Occipital lobe (tissue), 2 donors: ENCODE results near the gene PDP2. TPM values are rescaled to one million over a fixed set of nuclear protein-coding genes. Genes with fewer than 3 reads are reported as not detected.
"Not testable (repeated sequence)": the region's sequence is repeated elsewhere in the genome, so short reads cannot be mapped to it uniquely, and the experiment has no call there.

ENCODE experiments used
- DNase-seq: peaks from one replicate; lab custom pipeline; 2025; lab: John Stamatoyannopoulos, UW
- total RNA-seq: library from RNA; depleted of rRNA; stranded (reverse); fragments of >200 nt; gene quantifications from one replicate; pipeline ENCODE4 v1.2.3, GENCODE V29; 2014

PDP2 gene
- total RNA-seq, 1 donor from 2014 or later = 9.2 TPM

DNA sequence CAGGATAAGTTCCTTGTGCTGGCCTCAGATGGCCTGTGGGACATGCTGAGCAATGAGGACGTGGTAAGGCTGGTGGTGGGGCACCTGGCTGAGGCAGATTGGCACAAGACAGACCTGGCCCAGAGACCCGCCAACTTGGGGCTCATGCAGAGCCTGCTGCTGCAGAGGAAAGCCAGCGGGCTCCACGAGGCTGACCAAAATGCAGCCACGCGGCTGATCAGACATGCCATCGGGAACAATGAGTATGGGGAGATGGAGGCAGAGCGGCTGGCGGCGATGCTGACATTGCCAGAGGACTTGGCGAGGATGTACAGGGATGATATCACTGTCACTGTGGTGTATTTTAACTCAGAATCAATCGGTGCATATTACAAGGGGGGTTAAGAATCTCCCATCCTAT lies 5.2 kb downstream of the PDP2 start:
- no peak for DNase-seq

DNA sequence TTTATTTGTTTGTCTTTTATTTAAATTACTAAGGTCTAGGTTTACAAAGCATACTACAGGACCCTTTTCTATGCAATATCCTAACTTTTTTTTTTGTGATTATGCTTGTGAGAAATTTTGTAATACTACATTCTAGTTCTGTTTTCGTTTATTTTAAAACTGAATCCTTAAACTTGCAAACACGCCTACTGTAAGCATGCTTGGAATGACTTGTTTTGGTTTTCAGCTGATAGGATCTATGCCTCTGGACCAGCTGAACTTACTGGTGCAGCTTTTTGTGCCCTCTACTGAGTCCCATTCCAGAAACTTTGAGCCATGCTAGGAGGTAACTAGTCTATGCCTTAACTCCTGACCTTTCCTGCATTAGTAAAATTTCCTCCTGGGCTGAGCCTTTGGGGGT lies 6.0 kb downstream of the PDP2 start:
- no peak for DNase-seq

DNA sequence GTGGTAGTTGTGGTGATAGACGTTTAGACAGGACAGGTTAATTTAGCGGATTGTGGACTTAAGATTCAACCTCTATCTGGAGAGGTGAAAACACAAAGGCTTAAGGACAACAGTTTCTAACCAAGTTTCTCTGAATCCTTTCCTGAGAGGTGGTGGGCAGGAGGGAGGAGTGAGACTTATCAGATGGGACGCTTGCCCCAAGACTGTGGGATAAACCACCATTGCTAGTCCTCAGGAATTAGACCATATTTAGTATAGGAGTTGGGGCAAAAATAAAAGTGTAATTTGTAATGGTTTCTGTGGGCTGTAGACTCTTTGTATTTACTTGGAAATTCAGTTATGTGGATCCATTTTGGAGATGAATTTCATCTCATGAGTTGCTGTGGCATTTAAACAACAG lies 6.6 kb downstream of the PDP2 start:
- no peak for DNase-seq

DNA sequence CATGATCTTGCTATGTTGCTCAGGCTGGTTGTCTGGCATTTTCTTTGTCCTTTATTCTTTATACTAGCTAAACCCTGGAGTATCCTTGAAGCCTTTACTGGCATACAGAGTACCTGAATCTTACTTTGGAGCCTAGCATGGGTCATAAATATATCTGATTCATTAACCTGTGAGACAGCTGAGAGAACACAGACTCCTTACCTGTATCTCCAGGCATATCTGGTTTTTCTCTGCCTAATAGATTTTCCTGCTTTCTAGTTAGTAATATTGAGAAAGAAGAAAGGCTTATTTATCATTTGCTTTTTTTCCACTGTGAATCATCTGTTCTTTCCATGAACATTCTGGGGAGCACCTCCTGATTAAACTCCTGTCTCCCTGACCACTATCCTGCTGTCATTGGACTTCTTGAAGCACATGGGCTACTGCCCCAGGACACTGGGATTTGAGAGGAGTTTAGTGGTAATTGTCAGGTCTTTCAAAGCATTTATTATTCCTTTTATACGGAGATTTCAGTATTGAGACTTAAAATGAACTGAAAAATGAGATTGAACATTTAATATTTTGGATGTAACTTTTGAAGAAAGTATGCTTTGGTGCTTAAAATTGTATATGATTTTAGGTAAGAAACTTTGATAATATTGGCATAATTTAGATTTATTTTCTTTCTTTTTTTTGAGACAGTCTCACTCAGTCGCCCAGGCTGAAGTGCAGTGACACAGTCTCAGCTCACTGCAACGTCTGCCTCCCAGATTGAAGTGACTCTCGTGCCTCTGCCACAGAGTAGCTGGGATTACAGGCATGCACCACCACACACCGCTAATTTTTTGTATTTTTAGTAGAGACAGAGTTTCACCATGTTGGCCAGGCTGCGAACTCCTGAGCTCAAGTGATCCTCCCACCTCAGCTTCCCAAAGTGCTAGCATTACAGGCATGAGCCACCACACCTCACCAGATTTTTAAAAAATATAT lies 8.6 kb downstream of the PDP2 start:
- no peak for DNase-seq

DNA sequence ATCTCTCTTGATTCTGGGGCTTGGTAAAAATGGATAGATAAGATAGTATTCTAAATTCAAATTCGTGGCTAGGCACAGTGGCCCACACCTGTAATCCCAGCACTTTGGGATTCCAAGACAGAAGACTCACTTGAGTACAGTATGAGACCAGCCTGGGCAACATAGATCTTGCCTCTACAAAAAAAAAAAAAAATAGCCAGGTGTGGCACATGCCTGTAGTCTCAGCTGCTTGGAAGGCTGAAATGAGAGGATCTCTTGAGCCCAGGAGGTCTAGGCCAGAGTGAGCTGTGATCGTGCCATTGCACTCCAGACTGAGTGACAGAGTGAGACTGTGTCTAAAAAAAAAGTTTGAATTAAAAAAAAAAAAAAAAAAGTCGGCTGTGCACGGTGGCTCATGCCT lies 9.3 kb downstream of the PDP2 start:
- no peak for DNase-seq

DNA sequence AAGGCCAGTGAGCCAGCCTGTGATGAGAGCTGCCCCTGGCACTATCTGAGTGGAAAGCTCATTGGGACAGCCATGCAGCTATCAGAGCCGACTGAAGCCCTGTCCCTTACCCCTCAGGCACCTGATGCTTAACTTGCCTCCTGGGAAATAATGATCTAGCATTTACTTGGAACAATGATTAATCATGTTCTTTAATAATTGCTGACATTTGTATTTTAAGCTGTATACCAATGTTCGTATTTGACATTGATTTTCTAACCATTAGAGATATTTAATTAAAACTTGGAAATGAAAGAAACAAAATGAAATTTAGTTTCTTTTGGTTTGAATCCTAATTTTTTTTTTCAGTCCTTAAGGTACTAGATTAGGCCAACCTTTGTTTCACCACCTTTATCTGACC lies 10.5 kb downstream of the PDP2 start:
- DNase-seq = no peak

DNA sequence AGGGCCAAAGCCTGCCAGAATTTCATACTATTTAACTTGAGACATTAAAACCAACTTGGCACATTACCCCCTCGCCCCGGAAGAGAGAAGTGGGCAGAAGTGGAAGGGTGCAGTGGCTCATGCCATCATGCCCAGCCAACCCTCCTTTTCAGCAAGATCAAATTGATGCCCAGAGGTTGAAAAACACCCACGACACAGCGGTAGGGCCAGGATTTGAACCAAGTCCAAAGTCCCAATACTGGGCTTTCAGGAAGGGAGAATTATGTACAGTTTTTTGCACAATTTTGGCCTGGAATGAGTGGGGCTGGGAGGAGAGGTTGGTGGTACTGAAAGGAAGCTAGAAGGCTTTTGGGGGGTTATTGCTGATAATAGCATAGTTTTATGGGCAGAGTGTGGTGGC lies 11.0 kb downstream of the PDP2 start:
- no peak for DNase-seq

DNA sequence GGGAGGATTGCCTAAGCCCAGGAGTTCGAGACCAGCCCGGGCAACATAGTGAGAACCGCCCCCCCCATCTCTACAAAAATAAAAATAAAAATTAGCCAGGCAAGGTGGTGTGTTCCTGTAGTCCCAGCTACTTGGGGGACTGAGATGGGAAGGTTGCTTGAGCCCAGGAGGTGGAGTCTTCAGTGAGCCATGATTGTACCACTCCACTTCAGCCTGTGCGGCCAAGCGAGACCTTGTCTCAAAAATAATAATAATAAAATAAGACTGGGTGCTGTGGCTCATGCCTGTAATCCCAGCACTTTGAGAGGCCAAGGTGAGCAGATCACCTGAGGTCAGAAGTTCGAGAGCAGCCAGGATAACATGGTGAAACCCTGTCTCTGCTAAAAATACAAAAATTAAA lies 11.5 kb downstream of the PDP2 start:
- no peak for DNase-seq

DNA sequence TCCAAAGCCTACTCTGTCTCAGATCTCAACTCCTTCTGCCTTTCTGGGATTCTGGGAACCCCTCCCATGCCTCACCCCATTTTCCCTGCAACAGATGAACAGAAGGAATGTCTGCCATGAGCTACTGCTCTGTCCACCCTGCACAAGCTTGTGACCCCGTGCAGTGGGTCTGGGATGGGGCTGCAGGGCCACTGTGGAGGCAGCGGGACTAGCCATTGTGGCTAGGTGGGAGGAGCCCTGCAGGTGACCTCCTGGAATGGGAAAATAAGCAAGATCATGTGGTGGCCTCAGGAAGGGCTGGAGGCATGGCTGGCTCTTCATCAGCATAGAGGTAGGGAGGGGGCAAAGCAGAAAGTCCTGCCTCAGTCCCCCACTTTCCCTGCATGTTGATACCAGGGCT lies 13.7 kb downstream of the PDP2 start:
- DNase-seq = no peak

DNA sequence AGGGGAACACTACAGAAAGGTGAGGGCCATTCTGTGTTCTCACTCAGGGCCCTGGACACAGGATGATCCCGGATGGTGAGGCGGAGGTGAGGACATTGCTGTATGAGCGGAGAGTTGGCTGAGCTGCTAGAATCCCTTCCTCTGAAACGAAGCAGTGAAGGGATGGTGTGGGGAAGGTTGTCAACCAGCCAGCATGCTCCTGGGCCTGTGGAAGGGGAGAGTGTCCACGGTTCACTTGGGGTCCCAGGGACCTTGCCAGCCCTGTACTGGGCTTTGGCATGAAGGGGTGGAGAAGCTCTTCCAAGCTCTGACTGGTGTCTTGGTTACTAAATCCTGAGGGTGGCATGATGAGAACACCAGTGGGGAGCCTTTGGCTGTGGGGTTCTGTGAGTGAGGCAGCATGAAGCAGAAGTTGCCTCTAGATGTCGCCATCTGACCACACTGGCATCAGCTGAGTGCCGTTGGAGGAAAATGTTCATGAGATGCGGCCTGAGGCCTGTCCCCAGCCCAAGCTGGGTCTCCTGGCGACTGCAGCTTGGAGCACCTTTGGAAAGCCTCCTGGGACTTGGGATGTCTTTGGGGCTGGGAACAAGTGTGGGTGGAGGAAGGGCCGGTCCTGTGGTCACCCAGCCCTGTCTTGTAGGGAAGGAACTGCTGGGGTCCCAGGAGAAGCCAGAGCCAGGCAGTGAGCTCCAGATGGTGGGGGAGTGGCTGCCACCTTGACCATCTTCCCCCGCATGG lies 14.8 kb downstream of the PDP2 start:
- DNase-seq = peak; percentile 55

DNA sequence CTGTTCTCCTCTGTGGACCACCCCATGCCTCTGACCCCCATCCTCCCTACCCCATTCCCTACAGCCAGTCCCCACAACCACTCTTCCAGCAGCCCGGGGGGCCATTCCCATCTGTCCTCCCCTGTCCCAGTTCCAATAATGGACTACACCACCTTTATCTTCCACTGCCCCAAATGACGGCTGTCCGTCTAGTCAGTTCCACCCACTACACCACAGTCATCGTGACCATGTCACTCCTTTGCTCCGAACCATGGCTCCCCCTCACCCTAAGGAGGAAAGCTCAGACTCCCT lies 15.3 kb downstream of the PDP2 start:
- no peak for DNase-seq

DNA sequence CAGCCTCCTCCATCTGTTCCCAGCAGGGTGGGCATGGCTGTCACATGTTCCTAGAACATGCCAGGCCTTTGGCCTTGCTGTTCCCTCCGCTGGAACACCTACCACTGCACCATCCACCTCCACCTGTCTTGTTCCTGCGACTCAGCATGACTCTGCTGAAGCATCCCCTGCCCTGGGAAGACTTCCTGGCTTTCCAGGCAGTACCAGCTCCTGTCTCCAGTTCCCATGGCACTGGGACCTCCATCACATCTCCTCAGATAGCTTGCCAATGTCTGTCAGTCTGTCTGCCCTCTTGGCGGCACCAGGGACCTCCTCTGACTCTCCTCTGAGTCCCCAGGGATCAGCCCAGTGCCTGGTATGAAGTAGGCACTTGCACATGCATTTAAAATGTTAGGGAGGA lies 15.7 kb downstream of the PDP2 start:
- DNase-seq = no peak

DNA sequence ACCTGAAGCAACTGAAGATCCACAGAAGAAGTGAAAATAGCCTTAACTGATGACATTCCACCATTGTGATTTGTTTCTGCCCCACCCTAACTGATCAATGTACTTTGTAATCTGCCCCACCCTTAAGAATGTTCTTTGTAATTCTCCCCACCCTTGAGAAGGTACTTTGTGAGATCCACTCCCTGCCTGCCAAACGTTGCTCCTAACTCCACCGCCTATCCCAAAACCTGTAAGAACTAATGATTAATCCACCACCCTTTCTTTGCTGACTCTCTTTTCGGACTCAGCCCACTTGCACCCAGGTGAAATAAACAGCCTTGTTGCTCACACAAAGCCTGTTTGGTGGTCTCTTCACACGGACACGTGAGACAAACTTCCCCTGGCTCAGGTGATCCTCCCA lies 16.4 kb downstream of the PDP2 start:
- not testable (repeated sequence) for DNase-seq

DNA sequence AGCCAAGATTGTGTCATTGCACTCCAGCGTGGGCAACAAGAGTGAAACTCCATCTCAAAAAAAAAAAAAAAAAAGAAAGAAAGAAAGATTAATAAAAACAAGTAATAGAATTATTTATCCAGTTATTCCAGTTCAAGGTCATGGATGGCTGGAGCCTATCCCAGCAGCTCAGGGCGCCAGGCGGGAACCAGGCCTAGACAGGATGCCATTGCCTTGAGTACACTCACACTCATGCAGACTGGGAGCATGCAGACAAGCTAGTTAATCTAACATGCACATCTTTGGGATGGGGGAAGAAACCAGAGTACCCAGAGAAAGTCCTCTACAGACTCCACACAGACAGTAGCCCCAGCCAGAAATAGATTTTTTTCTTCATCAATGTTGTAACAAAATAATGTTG lies 17.9 kb downstream of the PDP2 start:
- DNase-seq = no peak

DNA sequence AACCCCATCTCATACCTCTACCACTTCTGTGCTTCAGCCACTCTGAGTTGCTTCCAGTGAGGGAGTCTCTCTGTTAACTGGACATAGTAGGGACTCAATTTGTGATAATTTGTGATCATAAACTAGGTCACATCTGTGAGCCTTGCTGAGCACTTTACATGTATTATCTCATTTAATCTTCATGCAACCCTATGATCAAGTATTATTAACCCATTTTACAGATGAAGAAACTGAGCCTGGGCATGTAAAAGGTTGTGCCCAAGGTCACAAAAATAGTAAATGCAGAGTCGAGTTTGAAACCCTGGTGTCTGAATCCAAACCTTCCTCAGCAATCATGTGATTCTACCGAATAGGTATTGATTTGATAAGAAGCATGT lies 18.6 kb downstream of the PDP2 start:
- no peak for DNase-seq

DNA sequence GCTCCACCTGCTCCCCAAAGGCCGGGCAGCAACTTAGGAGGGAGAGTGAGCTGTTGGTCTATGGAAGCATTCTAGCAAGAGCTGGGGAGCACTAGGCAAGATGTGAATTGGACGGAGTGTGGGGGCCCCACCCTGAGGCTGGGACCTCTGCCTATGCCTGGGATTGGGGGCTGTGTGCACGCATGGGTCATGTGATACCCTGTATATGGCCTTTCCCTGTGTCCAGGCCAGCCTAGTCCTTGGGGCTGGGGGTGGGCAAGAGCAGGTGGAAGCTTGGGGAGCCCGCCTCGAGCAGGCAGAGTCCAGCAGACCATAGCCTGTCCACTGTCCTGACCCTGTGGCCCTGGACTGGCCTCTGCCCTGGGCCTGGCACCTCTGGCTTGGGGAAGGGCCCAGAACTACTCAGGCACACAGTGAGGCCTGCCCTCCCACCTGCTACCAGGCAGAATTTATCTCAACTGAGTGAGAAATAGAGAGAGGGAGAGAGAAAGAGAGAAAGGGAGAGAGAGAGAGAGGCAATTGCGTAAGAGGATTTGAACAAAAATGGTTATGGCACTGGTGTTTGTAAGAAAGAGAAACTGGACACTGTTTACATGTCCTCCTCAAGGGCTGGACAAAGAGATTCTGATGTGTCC lies 19.1 kb downstream of the PDP2 start:
- no peak for DNase-seq

DNA sequence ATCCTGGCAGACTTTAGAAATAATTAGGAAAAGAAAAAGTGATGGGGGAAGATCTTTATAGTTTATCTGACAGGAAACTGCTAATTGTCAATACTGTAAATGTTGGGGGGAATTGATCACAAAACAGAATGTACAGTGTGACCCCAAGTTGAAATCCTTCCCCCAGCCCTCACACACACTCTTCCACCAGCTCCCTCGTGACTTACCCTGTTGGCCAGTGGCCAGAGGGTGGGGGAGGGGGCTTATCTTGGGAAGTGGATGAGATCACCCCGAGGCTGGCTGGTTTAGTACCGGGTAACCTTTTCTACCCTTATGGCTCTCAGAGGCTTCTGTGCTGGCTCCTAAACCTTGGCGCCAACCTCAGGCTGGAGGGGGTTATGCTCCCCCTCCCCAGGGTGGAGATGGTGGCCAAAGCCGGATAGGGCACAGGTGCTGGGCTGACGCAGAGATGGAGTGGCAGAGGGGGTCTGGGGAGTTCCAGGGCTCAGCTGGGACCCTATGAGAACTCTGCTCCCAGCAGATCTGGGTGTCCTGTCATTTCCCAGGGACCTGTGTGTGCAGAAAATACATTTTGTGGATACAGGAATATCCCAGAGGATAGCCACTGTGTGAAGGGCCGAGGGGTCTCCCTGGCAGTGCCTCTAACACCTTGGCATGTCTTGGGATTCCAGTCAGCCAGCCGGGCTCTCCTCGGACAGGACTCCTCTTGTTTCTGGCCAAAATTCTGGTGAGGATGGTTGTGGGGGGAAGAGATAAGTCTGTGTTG lies 19.8 kb downstream of the PDP2 start:
- DNase-seq = no peak

DNA sequence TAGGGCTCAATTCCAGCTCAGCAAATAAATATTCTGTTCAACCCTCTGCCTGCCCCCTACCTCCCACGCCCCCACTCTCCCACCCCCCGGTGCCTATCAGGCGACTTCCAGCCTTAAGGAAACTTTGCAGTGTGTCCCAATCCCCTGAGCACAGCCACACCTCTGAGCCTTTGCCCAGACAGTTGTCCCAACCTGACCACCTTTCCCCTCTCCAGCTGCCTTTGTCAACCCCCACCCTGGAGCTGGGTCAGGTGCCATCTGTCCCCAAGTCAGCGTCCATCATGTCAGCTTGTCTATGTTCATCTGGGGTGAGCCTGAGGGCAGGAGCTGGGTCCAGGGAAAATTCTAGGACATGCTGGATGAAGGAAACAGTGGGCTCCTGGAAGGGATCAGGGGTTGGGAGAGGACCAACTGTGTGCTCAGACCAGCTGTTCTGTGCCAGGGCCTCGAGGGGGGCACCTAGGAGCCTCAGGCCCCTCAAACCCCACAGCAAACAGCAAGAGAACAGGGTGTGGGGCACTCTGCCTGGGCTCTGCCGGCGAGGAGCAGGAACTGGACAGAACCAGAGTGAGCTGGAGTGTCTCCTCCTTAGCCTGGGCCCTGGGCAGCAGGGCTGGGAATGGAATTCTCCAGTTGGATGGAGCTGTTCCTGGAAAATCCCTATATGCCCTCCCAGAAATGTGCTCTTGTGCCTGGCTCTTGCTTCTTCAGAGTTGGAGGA lies 20.6 kb downstream of the PDP2 start:
- DNase-seq = no peak

DNA sequence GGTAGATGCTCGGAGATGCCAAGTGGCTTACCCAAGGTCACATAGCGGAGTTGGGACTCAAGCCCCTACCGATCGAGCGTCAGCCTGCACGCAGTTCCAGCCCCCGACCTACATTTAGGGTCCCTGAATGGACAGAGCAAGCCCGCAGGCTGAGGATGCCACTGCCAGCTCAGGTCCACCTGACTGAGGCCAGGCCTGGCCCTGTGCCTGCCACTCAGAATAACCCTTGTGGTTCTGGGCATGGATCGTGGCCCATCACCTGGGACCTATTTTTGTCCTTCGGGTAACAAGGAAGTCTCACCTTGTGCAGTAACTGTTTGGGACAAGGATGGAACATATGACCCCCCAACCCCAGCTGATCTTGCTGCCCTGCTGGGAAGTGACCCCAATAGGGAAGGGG lies 21.3 kb downstream of the PDP2 start:
- no peak for DNase-seq

DNA sequence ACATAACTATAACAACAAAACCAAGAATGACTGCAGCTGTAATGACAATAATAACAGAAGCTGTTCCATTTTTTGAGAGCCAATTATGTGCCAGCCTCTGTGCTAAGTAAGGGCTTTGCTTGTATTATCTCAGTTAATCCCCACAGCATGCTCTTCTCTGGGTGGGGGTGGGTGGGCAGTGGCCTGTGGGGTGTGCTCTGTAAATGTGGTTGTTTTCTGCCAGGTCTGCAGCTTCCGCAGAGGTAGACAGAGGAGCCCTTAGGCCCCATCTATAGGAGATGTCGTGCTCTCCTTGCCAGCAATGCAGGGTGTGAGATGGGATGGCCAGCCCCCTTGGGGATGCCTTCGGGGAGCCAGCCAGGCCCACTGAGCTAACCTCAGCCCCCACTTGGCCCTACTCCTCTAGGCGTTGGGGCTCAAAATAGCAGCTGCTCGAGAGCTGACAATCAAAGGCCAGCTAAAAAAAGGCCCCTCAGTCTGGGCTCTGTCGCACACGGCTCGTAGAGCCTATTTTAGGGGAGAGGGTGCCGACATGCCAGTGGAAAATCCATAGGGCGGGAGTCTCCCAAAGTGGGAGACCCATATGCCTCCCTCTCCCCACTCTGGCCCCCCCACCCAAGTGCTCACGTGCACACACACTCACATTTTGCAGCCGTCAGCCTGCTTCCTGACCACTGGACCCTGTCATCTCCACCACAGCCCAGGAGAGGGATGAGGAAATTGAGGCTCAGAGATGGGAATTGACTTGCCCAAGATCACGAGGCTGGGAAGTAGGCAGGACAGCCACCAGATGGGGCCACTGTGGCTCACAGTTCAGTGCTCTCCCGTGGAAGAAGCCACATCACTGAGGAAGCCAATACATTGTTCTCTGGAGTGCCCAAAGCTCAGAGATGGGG lies 22.6 kb downstream of the PDP2 start:
- no peak for DNase-seq
